ENCODE data around the gene EMILIN3.
"Not testable (repeated sequence)": the region's sequence is repeated elsewhere in the genome, so short reads cannot be mapped to it uniquely, and the experiment has no call there.

The EMILIN3 gene

GRCh38 chr20:41318271-41318649 is 48.4 kb downstream of the EMILIN3 start:
- DNase-seq (ENCODE audit: low read depth in 2 of 2), result no peak

DNA sequence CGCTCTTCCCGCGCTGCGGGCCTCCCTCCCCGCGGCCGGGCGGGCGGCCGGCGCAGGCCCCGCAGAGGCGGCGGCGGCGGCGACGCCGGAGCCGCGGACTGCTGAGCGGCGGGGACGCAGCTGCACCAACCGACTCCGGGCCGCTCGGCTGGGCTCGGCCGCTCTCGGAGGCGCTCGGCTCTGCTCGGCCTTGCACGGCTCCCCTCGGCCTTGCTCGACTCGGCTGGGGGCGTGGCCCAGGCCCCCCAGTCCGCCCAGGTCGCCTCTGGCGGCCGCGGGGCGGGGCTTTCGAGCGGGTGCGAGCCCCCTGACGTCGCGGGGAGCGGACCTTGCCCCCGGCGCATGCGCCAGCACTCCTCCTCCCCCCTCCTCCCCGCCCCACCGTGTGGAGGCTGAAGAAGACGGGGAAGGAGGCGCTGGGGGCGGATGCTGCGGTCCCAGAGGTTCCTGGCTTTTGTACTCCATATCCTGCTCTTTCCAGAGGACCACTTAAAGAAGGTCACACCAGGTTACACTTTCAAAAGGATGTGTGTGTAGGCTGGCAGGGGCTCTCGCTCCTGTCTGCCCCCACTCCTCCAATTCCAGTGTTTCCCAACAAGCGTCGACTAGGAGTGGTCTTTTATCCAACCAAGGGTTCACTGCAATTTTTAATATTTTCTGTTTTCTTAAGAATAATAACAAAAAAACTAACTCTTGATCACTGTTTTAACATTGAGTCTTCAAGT is 48.9 kb downstream of the EMILIN3 start, which contains the start of gene ZHX3:
Gene ZHX3, minus strand, starts transcription at position 186 of the 725 bp plus-strand sequence. CDS start 112,815 bp downstream, outside the sequence.
- peak; percentile 88 to 98 for DNase-seq (ENCODE audit: low read depth in 2 of 2)

GRCh38 chr20:41316602-41317545 is 49.7 kb downstream of the EMILIN3 start:
- peak; percentile 60 to 76 for DNase-seq (ENCODE audit: low read depth in 2 of 2)

DNA sequence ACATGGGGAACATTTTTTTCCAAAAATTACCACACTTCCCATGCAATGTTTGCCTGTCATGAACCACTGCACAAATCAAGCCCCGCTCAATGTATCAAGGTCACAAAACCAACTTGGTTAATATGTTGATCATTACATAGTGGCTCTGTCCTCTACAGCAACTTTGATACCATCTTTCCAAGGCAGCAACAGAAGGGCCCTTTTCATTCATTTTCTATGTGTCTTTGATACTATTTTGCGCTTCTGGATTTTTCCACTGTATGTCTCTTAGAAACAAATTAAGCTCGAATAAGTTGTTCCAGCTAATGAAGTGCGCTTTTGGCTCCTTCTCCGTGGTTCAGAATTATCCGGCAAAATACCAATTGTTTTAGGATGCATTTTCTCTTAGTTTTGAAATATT is 50.6 kb downstream of the EMILIN3 start:
- DNase-seq (ENCODE audit: low read depth in 2 of 2), result no peak

- no peak for DNase-seq (ENCODE audit: low read depth in 2 of 2)
These were observed 52.2 kb downstream of the EMILIN3 start for GRCh38 chr20:41314386-41314785.

DNA sequence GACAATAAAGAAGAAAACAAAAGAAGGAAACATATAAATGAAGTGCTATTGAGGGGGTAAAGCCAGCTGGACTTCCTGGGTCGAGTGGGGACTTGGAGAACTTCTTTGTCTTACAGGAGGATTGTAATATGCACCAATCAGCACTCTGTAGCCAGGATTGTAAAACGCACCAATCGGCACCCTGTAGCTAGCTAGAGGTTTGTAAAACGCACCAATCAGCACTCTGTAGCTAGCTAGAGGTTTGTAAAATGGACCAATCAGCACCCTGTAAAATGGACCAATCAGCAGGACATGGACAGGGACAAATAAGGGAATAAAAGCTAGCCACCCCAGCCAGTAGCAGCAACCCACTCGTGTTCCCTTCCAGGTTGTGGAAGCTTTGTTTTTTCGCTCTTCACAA is 54.6 kb downstream of the EMILIN3 start:
- not testable (repeated sequence) for DNase-seq (ENCODE audit: low read depth in 2 of 2)

Data from stimulated activated CD8-positive, alpha-beta memory T cell treated with anti-CD3 and anti-CD28 coated beads, Interleukin-7, amount 100 ng/mL, for 4 hours (primary cell).